D721Med (cell line): ENCODE results near the gene PBX4.
"Not testable (repeated sequence)": the region's sequence is repeated elsewhere in the genome, so short reads cannot be mapped to it uniquely, and the experiment has no call there.

Experiments
- DNase-seq: peaks from one replicate; pipeline ENCODE4 v3.0.0; 2011; ENCODE audit warnings: low spot score; ENCODE audit not compliant: insufficient read length
- FAIRE-seq: peaks from 2 replicates; lab custom pipeline; 2011; peaks lifted over from hg19 to GRCh38; lab: Jason Lieb, UNC
- CTCF ChIP-seq: IDR thresholded peaks from 2 replicates; pipeline ENCODE4 v1.5.1; 2012; ENCODE audit warnings: mild to moderate bottlenecking, control low read depth; ENCODE audit not compliant: insufficient read depth; ENCODE audit errors: missing control alignments

Gene PBX4

GRCh38 chr19:19618219-19619051, at the start of gene PBX4:
Gene PBX4, minus strand, starts transcription at chr19:19618687. Its CDS starts 58 bp downstream, at chr19:19618629.
- TF ChIP-seq CTCF, result no peak
- FAIRE-seq (no peak), DNase-seq (peak; percentile 87)

- not testable (repeated sequence) for FAIRE-seq, DNase-seq
Measured at GRCh38 chr19:19665420-19665948, 47.0 kb upstream of the PBX4 start.

- DNase-seq, result peak; percentile 56
- TF ChIP-seq CTCF, result no peak
- FAIRE-seq, result no peak
Measured at GRCh38 chr19:19663256-19664120, 45.0 kb upstream of the PBX4 start, which contains the start of gene ATP13A1. Gene ATP13A1, minus strand, starts transcription at chr19:19663676. Its CDS starts 10 bp downstream, at chr19:19663666.

GRCh38 chr19:19662871-19663255, 44.4 kb upstream of the PBX4 start:
- no peak for FAIRE-seq
- no peak for DNase-seq
- TF ChIP-seq CTCF, result no peak

- FAIRE-seq, result no peak
- no peak for TF ChIP-seq CTCF
- DNase-seq, result no peak
Measured at GRCh38 chr19:19662344-19662743, 43.9 kb upstream of the PBX4 start.

- FAIRE-seq, result peak; percentile 21
- peak; percentile 58 for DNase-seq
- no peak for TF ChIP-seq CTCF
Measured at GRCh38 chr19:19661675-19662251, 43.3 kb upstream of the PBX4 start.

- no peak for TF ChIP-seq CTCF
- DNase-seq (no peak), FAIRE-seq (no peak)
Measured at GRCh38 chr19:19661141-19661674, 42.7 kb upstream of the PBX4 start.
